ENCODE data around the gene CKMT1A.
A peak's percentile ranks its signal among the peaks of the same experiment; 100 is the strongest.
"Not testable (repeated sequence)": the region's sequence is repeated elsewhere in the genome, so short reads cannot be mapped to it uniquely, and the experiment has no call there.

CKMT1A gene

DNA sequence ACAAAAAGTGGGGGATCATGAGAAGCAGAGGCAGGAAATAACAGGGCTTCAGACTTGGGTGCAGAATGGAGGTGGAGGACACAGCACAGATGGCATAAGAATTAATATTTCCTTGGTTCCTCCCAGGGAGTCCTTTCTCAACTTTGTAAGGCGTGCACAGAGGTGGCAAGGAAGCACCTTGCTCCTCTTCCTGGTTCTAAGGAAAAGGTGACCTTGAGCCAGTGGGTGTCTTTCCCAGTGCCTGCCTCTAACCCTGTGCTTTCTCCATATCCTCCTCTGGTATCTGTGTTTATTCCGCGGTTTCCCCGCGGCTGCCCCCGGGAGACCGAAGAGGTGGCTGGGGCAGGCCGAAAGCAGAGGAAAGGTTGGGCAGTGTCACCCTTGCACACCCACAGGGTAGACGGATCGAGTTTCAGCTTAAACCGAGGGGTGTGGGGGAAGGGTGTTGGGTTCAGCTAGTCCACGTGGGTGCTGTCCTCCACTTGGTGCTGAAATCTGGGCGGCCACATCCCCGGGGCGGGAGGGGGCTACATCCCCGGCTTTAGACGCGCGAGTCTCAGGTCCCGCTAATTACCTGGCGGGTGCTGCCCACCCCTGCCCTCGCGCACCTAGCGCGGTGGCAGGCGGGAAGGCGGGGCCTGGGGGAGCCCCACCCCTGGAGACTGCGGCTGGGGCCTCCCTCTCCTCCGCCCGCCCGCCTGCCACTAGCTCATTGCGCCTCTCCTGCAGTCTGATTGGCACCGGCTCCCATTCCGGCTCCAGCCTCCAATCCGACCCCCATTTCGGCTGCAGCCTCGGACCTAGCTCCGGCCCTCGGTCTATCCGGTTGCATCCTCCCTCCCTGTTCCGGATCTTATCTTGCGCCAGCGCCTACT is at the start of gene CKMT1A:
Gene CKMT1A, plus strand, starts transcription at position 712 of the 875 bp plus-strand sequence. CDS start 192 bp downstream, outside the sequence.
- DNase-seq: not testable (repeated sequence)

GRCh38 chr15:43648649-43649429 is 44.8 kb upstream of the CKMT1A start, which contains the start of gene CATSPER2:
Gene CATSPER2 (minus strand): TSS chr15:43648844. CDS start chr15:43648061, 783 bp downstream.
- DNase-seq: no peak

- not testable (repeated sequence) for DNase-seq
Measured at GRCh38 chr15:43649430-43649926, 44.2 kb upstream of the CKMT1A start.

GRCh38 chr15:43659727-43660126 is 33.9 kb upstream of the CKMT1A start:
- not testable (repeated sequence) for DNase-seq

DNA sequence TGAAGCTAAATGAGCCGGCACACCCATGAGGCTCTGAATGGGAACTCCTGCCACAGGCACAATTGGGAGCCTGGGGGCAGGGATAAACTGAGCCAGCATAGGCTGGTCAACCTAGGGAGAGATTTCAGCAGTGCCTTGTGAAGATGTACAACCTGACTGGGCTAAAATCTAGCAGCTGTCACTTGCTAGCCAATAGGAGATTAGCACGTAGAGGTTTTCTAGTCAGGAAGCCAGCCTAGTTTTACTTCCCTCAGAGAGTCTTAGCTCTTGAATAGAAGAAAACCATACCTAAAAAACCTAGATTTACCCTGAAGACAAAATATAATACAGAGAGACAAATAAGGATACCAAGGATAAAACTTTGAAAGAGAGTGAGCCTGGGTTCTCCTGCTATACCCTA is 31.4 kb upstream of the CKMT1A start:
- not testable (repeated sequence) for DNase-seq

DNA sequence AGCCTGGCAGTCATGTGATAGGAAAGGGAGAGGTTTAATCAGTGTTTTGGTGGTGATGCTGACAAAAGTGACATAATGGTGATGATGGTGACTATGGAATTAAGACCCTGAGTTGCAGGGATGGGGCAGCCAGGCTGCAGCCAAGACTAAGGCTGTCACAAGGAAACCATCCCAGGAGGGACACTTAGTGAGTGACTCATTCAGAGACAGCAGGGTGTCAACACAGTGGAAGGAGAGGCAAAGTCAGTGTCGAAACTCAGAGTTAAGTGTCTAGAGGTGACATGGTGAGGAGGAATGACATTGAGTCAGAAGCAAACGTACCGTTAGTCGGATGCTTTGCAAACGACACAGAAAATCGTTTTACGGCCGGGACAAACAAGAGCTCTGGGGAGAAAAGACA is 30.3 kb upstream of the CKMT1A start:
- not testable (repeated sequence) for DNase-seq

DNA sequence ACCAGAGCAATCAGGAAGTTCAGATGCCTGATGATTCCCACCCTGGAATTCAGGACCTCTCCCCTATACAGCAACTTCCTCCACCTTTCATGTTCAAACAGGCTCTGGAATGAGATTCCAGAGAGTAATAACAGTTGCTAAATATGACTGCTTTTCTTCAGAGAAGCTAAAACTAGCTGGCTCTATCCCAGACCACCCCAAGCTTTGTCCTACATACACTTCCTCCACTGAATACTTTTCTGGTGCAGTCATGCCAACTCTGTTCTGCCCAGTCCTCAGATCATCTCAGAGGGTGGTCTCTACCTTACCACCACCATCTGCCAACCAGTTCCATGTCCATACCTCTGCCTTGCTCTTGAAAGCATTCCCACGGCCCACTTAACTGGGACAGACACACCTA is 27.5 kb upstream of the CKMT1A start:
- DNase-seq: not testable (repeated sequence)

GRCh38 chr15:43674175-43674574 is 19.5 kb upstream of the CKMT1A start:
- DNase-seq: not testable (repeated sequence)

GRCh38 chr15:43689604-43690301 is 3.9 kb upstream of the CKMT1A start:
- not testable (repeated sequence) for DNase-seq

DNA sequence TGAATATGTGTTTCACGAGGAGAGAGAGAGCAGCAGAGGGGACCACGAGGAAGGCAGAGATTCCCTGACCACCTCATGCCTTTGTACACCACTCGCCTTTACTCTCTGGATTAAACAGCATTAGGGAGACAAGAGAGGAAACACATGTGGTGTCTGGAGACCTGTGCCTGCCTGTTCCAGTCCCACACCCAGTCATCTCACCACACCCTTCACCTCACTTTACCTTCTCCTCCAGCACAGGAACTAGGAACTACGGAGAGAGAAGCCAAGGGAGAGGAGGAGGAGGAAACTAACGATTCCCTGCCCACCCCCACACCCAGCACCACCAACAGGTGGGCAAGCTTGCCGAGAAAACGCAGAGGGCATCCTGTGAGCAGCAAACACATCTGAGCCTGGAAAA is 980 bp upstream of the CKMT1A start:
- DNase-seq: not testable (repeated sequence)

DNA sequence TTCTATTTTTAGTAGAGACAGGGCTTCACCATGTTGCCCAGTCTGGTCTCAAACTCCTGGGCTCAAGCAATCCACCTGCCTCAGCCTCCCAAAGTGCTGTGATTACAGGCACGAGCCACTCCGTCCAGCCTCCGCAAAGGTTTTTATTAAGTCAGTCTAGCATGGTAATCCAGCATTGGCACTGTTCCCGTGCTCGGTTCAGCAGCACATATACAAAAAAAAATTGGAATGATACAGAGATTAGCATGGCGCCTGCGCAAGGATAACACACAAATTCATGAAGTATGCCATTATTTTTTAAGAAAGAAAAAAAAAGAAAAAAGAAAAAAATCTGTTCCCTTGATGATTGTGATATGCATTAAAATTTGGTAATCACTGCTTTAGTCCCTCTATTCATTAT is 8.5 kb downstream of the CKMT1A start:
- DNase-seq: no peak

DNA sequence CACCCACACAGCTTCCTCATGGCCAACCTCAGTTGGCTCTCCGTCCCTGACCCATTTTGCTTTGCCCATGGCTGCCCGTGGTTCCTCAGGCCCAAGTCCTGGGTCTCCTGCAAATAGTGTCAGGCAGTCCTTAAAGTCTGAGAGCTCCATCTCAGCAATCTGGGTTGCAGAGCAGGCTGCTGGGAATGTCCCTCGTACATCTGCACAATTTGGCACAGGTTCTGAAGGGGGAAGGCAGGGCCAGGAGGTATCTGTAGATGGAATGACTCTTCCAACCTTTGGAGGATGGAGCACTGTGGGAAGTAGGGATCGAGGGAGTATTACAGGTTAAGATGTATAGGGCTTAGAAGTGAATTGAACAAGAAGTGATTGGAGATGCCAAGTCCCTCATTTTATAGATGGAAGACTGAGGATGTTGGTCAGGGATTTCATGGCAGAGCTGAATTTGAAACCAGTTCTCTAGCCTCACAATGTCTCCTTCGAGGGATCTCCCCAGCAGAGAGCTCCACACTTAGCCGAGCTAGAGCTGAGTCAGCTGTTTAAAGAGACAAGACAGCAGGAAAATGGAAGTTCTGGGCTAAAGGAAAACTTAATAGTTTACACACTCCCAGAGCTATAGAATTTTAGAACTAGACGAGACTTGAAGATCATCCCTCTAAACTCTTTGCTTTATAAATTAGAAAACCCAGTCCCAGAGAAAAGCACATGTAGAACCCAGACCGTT is 9.2 kb downstream of the CKMT1A start:
- DNase-seq: no peak

DNA sequence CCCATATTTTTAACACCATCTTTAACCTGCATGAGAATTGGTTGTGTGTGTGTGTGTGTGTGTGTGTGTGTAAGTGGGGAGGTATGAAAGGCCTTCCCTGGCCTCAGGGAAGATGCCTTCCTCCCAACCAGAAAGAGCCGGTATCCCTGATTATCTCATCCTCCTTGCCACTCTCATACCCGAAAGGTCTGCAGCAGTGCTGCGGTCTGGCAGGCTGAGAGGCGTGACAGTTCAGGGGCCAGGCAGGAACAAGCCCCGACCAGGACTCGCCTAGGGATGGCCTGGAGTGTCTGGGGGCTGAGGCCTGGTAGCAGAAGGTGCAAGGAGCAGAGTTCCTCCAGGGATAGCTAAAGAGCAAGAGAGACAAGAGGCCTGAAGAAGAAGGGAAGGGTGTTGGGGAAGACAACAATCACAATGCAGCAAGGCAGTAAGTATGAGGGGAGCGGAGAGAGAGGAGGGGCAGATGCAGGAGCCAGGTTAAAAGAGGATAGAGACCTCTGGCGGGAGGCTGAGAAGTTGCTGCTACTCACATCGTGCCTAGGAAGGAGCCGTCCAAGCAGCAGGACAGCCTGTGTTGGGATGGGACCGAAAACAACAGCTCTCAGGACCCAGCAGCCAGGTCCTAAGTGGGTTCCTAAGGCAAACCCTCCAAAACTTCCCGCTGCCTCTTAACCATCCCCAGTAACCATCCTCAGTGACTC is 16.9 kb downstream of the CKMT1A start:
- not testable (repeated sequence) for DNase-seq

GRCh38 chr15:43723151-43723550 is 29.5 kb downstream of the CKMT1A start:
- DNase-seq: no peak

DNA sequence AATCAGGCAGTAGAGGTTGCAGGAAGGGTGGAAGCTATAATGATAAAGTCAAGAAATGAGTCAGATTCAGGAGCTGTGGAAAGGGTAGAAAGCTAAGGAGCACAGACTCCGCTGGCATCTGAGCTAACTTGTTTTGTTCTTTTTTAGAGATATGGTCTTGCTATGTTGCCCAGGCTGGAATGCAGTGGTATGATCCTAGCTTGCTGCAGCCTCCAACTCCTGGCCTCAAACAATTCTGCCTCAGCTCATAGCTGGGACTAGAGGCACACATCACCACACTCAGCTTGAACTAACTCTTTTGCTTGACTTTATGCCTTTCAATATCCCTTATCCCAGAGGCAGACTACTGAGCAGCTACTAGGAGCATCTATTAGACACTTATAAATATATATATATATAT is 32.6 kb downstream of the CKMT1A start:
- DNase-seq: not testable (repeated sequence)

DNA sequence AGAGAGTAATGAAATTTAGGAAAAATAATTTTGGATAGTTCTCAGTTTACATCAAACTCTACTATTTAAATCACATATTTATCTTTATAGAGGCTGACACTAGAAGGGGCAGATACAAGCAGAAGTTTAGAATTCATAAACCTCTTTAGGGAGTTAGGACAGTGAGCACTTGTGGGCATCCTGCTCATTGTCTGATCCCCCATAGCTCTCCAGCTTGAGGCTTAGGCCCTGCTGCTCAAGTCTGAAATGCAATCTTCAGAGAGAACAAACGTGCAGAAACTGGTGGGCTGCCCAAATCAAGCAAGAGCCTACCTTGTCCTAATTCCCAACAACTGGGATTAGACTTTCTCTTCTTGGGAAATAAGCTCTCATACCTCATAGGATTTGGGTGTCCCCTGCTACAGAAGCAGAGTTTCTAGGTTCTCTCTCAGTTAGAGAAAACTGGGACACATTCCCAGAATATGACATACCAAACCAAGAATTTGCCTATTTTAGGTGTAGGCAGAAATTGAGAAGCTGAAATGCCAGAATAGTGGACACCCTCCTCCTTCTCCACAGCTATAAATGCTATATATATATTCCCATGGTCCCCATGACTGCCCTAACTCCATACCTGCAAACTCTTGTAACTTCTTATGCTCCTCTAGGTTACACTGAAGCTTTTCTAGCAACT is 34.5 kb downstream of the CKMT1A start:
- DNase-seq: not testable (repeated sequence)

GRCh38 chr15:43735416-43735815 is 41.8 kb downstream of the CKMT1A start:
- no peak for DNase-seq

GRCh38 chr15:43746245-43746902 is 52.7 kb downstream of the CKMT1A start, which contains the start of gene PDIA3:
Gene PDIA3 (plus strand): TSS chr15:43746438. CDS start chr15:43746540, 102 bp downstream.
- DNase-seq: peak; percentile 89

GRCh38 chr15:43746903-43747309 is 53.2 kb downstream of the CKMT1A start:
- not testable (repeated sequence) for DNase-seq

- DNase-seq: peak; percentile 8
Measured at GRCh38 chr15:43748376-43748775, 54.7 kb downstream of the CKMT1A start.
